ENCODE measurements around the gene TMEM120A.

TMEM120A gene

GRCh38 chr7:75980430-75981202, 13.8 kb downstream of the TMEM120A start:
- DNase-seq (ENCODE audit: low read depth) = no peak

- no peak for DNase-seq (ENCODE audit: low read depth)
Measured at GRCh38 chr7:75979759-75980429, 14.5 kb downstream of the TMEM120A start.

- DNase-seq (ENCODE audit: low read depth) = no peak
Measured at GRCh38 chr7:75977743-75978142, 16.7 kb downstream of the TMEM120A start.

GRCh38 chr7:75971961-75972763, 22.2 kb downstream of the TMEM120A start:
- DNase-seq (ENCODE audit: low read depth) = no peak

GRCh38 chr7:75971309-75971960, 23.0 kb downstream of the TMEM120A start:
- no peak for DNase-seq (ENCODE audit: low read depth)

GRCh38 chr7:75969704-75970498, 24.5 kb downstream of the TMEM120A start:
- DNase-seq (ENCODE audit: low read depth) = no peak

- DNase-seq (ENCODE audit: low read depth) = no peak
Measured at GRCh38 chr7:75969182-75969581, 25.2 kb downstream of the TMEM120A start.

GRCh38 chr7:75968561-75969001, 25.8 kb downstream of the TMEM120A start:
- DNase-seq (ENCODE audit: low read depth) = no peak

- DNase-seq (ENCODE audit: low read depth) = no peak
Measured at GRCh38 chr7:75968012-75968411, 26.4 kb downstream of the TMEM120A start.

GRCh38 chr7:75967487-75967997, 26.9 kb downstream of the TMEM120A start:
- DNase-seq (ENCODE audit: low read depth) = no peak

- no peak for DNase-seq (ENCODE audit: low read depth)
Measured at GRCh38 chr7:75967055-75967454, 27.3 kb downstream of the TMEM120A start.

- DNase-seq (ENCODE audit: low read depth) = peak; percentile 58
Measured at GRCh38 chr7:75966190-75966961, 28.0 kb downstream of the TMEM120A start.

GRCh38 chr7:75965617-75966016, 28.8 kb downstream of the TMEM120A start:
- no peak for DNase-seq (ENCODE audit: low read depth)

- no peak for DNase-seq (ENCODE audit: low read depth)
Measured at GRCh38 chr7:75963381-75963995, 30.9 kb downstream of the TMEM120A start.

GRCh38 chr7:75962607-75963380, 31.6 kb downstream of the TMEM120A start:
- no peak for DNase-seq (ENCODE audit: low read depth)

- no peak for DNase-seq (ENCODE audit: low read depth)
Measured at GRCh38 chr7:75961218-75961617, 33.2 kb downstream of the TMEM120A start.

- DNase-seq (ENCODE audit: low read depth) = no peak
Measured at GRCh38 chr7:75960372-75960771, 34.0 kb downstream of the TMEM120A start.

GRCh38 chr7:75958802-75959543, 35.4 kb downstream of the TMEM120A start:
- DNase-seq (ENCODE audit: low read depth) = no peak

Data from GM04504 (cell line).